Measurements from ENCODE around the gene IRF5.

IRF5 gene

DNA sequence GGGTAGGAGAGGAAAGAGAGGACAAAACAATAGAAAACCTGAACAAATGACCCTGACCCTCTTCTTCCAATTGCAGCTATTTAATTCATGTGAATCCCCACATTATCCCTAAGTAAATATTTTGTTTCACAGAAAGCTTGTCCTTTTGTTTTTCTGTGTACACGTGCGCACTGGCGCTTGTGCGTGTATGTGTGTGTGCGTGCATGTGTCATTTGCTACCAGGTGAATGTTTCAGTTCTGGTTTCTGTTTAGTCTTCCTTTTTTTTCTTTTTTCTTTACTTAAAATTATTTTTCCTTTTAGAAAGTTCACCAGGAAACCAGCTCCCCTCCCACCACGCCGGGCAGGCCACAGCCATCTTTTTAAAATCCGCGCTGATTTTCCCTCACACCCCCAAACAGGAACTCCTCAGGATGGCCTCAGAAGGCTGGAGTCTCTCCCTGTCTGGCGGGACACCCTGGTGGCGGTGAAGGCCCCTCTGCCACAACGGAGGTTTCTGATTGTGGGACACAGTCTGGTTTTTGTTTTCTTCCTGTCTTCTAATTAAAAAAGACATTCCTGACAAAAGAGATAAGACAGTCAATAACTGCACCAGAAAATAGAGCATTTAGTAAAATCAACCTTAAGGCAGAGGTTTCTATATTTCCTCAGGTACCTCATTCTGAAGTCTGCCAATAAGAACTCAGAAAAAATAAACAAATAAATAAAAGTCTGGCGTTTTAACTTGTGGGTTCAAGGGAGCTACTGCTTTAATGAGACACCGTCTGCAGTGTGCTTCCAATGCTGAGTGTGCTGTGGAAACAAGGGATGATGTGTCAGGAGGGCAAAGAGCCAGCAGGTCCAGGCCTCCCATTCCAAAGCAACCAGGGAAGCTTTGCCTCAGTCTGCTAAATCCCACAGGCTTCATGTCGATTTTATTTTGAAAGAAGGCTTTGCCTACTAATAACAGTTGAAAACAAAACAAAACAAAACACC lies 17.4 kb downstream of the IRF5 start:
- no peaks in the 10 kb centered on the region for H3K9me3 ChIP-seq (ENCODE audit: insufficient read depth, low read depth, low read length)
- no peak overlapping the region for H2AFZ ChIP-seq (ENCODE audit: low read length)
- no peaks in the 10 kb centered on the region for H3K4me1 ChIP-seq (ENCODE audit: insufficient read depth, low read length, poor library complexity, severe bottlenecking)
- no peaks in the 10 kb centered on the region for H3K27me3 ChIP-seq (ENCODE audit: insufficient read depth, low read length, poor library complexity, severe bottlenecking)
- H3K36me3 ChIP-seq (ENCODE audit: insufficient read depth, low read length), result peaks cover 91% of the 10 kb centered on the region
- H3K79me2 ChIP-seq (ENCODE audit: insufficient read depth, low read length), result no peaks in the 10 kb centered on the region
- H4K20me1 ChIP-seq (ENCODE audit: insufficient read depth, low read length, poor library complexity, severe bottlenecking), result no peaks in the 10 kb centered on the region
- no peak for TF ChIP-seq EZH2phosphoT487 (IDR thresholded peaks at IDR 0.05; ENCODE audit: borderline replicate concordance)
- TF ChIP-seq, protein P1, sequence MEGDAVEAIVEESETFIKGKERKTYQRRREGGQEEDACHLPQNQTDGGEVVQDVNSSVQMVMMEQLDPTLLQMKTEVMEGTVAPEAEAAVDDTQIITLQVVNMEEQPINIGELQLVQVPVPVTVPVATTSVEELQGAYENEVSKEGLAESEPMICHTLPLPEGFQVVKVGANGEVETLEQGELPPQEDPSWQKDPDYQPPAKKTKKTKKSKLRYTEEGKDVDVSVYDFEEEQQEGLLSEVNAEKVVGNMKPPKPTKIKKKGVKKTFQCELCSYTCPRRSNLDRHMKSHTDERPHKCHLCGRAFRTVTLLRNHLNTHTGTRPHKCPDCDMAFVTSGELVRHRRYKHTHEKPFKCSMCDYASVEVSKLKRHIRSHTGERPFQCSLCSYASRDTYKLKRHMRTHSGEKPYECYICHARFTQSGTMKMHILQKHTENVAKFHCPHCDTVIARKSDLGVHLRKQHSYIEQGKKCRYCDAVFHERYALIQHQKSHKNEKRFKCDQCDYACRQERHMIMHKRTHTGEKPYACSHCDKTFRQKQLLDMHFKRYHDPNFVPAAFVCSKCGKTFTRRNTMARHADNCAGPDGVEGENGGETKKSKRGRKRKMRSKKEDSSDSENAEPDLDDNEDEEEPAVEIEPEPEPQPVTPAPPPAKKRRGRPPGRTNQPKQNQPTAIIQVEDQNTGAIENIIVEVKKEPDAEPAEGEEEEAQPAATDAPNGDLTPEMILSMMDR (conservative IDR thresholded peaks at IDR 0.05; ENCODE audit: low read length), result no peak
- no peak overlapping the region for H3K4me3 ChIP-seq (ENCODE audit: low read length, poor library complexity, severe bottlenecking)
- no peaks in the 10 kb centered on the region for H3K9me2 ChIP-seq (replicated peaks; ENCODE audit: low read depth, low read length)
- H3K4me2 ChIP-seq (ENCODE audit: low read depth, low read length, poor library complexity, severe bottlenecking), result no peak overlapping the region
- H3K9ac ChIP-seq (ENCODE audit: low read depth, low read length, poor library complexity, severe bottlenecking), result no peak overlapping the region
- H3F3A ChIP-seq (ENCODE audit: low read depth), result peaks cover 3% of the 10 kb centered on the region; the same call in 1 of the 2 replicates

DNA sequence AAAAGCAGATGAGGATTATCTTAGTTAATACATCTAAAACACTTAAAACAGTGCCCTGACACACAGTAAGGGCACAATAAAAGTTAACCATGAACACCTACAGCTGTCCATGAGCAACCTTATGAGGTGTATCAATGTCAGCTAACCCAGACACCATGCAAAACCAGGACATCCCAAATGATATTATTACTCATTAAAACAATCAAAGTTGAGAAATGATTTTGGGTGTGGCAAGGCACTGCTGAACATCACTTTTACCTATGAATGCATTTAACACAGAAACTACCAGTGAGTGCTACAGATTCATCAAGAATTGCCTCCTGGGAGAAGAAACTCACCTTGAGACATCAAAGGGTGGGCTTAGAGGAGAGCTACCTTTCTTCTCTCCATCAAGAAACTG lies 18.3 kb downstream of the IRF5 start:
- no peak overlapping the region for H3K4me3 ChIP-seq (ENCODE audit: low read length, poor library complexity, severe bottlenecking)

DNA sequence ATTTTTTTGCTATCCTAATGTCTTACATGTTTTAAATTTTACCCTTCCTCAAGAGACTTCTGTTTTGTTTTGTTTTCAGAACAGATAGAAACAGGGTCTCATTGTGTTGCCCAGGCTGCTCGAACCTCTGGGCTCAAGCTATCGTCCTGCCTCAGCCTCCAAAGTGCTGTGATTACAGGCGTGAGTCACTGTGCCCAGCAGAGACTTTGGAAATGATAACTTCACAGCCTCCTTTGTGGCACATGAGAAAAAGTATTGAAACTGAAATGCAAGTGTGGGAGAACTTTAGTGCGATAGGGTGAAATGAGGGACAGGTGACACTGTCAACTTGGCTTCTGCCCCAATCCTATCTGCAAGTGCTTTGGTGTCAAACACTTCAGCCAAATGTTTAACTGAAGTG lies 21.6 kb downstream of the IRF5 start:
- no peaks in the 10 kb centered on the region for H3K4me1 ChIP-seq (ENCODE audit: insufficient read depth, low read length, poor library complexity, severe bottlenecking)
- H3K9me2 ChIP-seq (replicated peaks; ENCODE audit: low read depth, low read length), result no peaks in the 10 kb centered on the region
- no peak overlapping the region for H3K4me2 ChIP-seq (ENCODE audit: low read depth, low read length, poor library complexity, severe bottlenecking)
- H3K9me3 ChIP-seq (ENCODE audit: insufficient read depth, low read depth, low read length), result no peaks in the 10 kb centered on the region
- no peaks in the 10 kb centered on the region for H3K79me2 ChIP-seq (ENCODE audit: insufficient read depth, low read length)
- H3K4me3 ChIP-seq (ENCODE audit: low read length, poor library complexity, severe bottlenecking), result no peak overlapping the region
- TF ChIP-seq, protein P1 (conservative IDR thresholded peaks at IDR 0.05; ENCODE audit: low read length), result no peak
- TF ChIP-seq EZH2phosphoT487 (IDR thresholded peaks at IDR 0.05; ENCODE audit: borderline replicate concordance), result no peak
- H2AFZ ChIP-seq (ENCODE audit: low read length), result no peak overlapping the region
- no peaks in the 10 kb centered on the region for H3K27me3 ChIP-seq (ENCODE audit: insufficient read depth, low read length, poor library complexity, severe bottlenecking)
- no peaks in the 10 kb centered on the region for H3F3A ChIP-seq (ENCODE audit: low read depth)
- peaks cover 78% of the 10 kb centered on the region; the same call in 1 of the 2 replicates for H3K36me3 ChIP-seq (ENCODE audit: insufficient read depth, low read length)
- H4K20me1 ChIP-seq (ENCODE audit: insufficient read depth, low read length, poor library complexity, severe bottlenecking), result no peaks in the 10 kb centered on the region
- H3K9ac ChIP-seq (ENCODE audit: low read depth, low read length, poor library complexity, severe bottlenecking), result no peak overlapping the region

More for the DNA sequence above, 18.3 kb downstream of the IRF5 start:
- no peaks in the 10 kb centered on the region for H3F3A ChIP-seq (ENCODE audit: low read depth)
- no peak overlapping the region for H2AFZ ChIP-seq (ENCODE audit: low read length)
- H3K79me2 ChIP-seq (ENCODE audit: insufficient read depth, low read length), result no peaks in the 10 kb centered on the region
- H3K4me1 ChIP-seq (ENCODE audit: insufficient read depth, low read length, poor library complexity, severe bottlenecking), result no peaks in the 10 kb centered on the region
- no peaks in the 10 kb centered on the region for H3K27me3 ChIP-seq (ENCODE audit: insufficient read depth, low read length, poor library complexity, severe bottlenecking)
- no peak overlapping the region for H3K9ac ChIP-seq (ENCODE audit: low read depth, low read length, poor library complexity, severe bottlenecking)
- no peaks in the 10 kb centered on the region for H3K9me3 ChIP-seq (ENCODE audit: insufficient read depth, low read depth, low read length)
- no peaks in the 10 kb centered on the region for H4K20me1 ChIP-seq (ENCODE audit: insufficient read depth, low read length, poor library complexity, severe bottlenecking)
- TF ChIP-seq EZH2phosphoT487 (IDR thresholded peaks at IDR 0.05; ENCODE audit: borderline replicate concordance), result no peak
- TF ChIP-seq, protein P1 (conservative IDR thresholded peaks at IDR 0.05; ENCODE audit: low read length), result no peak
- no peaks in the 10 kb centered on the region for H3K9me2 ChIP-seq (replicated peaks; ENCODE audit: low read depth, low read length)
- H3K4me2 ChIP-seq (ENCODE audit: low read depth, low read length, poor library complexity, severe bottlenecking), result no peak overlapping the region
- peaks cover 85% of the 10 kb centered on the region for H3K36me3 ChIP-seq (ENCODE audit: insufficient read depth, low read length)
